Femur (tissue), 1 donor: Measurements from ENCODE around the gene P2RY2.
"Not testable (repeated sequence)": the region's sequence is repeated elsewhere in the genome, so short reads cannot be mapped to it uniquely, and the experiment has no call there.

Experiments
- DNase-seq: peaks from one replicate; pipeline ENCODE4 v3.0.0-alpha.2; 2017

The P2RY2 gene

DNA sequence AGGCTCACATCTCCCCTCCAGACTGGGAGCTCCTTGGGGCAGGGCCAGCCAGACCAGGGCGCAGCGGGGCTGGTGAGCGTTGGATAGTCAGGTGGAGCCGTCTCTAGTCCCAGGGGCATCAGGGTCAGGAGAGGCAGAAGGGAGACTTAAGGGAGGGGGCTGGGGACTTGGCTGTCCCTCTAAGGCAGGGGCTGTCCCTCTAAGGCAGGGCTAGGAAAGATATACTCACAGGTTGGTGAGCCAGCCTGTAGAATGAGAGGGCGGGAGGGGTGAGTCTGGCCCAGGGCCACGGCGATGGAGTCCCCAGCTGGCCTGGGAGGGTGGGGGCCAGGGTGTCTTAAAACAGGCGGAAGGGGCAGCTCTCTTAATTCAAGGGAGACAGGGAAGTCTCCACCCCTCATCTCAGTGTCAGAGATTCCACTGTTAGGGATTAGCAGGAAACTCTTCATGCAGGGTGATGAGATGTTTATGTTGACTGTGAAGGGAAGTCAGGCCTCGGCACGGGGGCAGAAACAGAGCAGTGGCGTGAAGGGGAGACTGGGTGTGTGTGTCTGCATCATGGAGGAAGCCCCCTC, 11.3 kb downstream of the P2RY2 start:
- peak; percentile 25 for DNase-seq

GRCh38 chr11:73229896-73230875, 12.1 kb downstream of the P2RY2 start:
- DNase-seq = peak; percentile 12

DNA sequence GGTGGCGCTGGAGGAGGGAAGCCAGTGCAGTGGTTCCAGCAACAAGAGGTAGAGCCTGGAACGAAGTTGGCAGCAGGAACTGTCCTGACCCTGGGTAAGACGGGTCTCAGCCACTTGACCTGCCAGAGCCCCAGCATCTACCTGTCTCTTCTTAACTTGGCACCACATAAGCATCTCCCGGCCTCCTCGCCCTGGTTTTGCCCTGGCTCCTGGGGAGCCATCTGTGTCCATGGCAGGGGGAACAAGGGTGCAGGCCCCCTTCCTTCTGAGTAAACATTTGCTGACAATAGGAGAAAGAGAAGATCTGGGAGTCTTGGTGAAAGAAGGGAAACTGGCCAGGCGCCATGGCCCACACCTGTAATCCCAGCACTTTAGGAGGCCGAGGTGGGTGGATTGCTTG, 12.8 kb downstream of the P2RY2 start:
- DNase-seq = peak; percentile 6

GRCh38 chr11:73232487-73232886, 14.4 kb downstream of the P2RY2 start:
- not testable (repeated sequence) for DNase-seq

DNA sequence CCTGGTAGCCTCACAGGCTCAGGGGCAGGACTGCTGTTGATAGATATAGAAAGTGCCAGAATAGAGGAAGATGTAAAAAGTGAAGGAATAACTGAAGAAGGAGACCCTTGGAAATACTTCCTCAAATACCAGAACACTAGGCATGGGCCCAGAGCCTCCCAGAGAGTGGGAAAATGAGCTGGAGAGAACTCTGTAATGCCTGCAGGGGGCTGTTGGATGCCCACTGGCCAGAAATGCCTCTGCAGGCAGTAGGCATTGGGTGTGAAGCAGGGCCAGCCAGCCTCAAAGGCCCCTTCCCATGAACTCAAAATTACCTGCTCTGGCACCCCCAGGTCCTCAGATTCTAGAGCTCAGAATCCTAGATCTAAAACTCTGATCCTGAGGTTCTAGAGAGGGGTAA, 15.1 kb downstream of the P2RY2 start:
- no peak for DNase-seq

DNA sequence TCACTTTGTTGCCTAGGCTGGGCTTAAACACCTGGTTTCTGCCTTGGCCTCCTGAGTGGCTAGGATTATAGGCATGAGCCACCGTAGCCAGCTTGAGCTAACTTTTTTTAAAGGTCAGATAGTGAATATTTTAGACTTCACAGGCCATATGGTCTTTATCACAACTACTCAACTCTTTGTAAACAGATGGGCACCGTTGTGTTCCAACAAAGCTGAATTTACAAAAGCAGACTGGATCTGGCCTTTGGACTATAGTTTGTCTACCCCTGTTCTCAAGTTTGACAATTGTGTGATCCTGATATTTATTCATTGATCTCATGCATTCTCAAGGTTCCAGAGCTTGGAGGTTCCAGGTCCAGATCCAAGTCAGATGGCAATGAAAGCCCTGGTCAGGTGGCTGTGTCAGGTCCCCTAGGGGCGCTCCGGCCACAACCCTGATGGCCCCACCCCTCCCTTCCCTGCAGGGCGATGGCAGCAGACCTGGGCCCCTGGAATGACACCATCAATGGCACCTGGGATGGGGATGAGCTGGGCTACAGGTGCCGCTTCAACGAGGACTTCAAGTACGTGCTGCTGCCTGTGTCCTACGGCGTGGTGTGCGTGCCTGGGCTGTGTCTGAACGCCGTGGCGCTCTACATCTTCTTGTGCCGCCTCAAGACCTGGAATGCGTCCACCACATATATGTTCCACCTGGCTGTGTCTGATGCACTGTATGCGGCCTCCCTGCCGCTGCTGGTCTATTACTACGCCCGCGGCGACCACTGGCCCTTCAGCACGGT, 15.8 kb downstream of the P2RY2 start:
- no peak for DNase-seq

- DNase-seq = peak; percentile 12
Observed at GRCh38 chr11:73234471-73235181, 16.5 kb downstream of the P2RY2 start.

DNA sequence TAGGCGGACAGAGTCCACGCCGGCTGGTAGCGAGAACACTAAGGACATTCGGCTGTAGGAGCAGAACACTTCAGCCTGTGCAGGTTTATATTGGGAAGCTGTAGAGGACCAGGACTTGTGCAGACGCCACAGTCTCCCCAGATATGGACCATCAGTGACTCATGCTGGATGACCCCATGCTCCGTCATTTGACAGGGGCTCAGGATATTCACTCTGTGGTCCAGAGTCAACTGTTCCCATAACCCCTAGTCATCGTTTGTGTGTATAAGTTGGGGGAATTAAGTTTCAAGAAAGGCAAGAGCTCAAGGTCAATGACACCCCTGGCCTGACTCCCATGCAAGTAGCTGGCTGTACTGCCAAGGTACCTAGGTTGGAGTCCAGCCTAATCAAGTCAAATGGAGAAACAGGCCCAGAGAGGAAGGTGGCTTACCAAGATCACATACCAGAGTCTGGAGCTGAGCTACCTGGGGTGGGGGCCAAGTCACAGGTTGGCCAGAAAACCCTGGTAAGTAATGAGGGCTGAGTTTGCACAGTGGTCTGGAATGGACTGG, 17.2 kb downstream of the P2RY2 start:
- DNase-seq = no peak

- peak; percentile 12 for DNase-seq
Observed at GRCh38 chr11:73236205-73236765, 18.2 kb downstream of the P2RY2 start.

GRCh38 chr11:73236854-73237253, 18.8 kb downstream of the P2RY2 start:
- peak; percentile 27 for DNase-seq

- DNase-seq = peak; percentile 42
Observed at GRCh38 chr11:73237471-73238290, 19.6 kb downstream of the P2RY2 start.

- peak; percentile 14 for DNase-seq
Observed at GRCh38 chr11:73239111-73239521, 21.0 kb downstream of the P2RY2 start.

- peak; percentile 8 for DNase-seq
Observed at GRCh38 chr11:73239571-73240189, 21.6 kb downstream of the P2RY2 start.

DNA sequence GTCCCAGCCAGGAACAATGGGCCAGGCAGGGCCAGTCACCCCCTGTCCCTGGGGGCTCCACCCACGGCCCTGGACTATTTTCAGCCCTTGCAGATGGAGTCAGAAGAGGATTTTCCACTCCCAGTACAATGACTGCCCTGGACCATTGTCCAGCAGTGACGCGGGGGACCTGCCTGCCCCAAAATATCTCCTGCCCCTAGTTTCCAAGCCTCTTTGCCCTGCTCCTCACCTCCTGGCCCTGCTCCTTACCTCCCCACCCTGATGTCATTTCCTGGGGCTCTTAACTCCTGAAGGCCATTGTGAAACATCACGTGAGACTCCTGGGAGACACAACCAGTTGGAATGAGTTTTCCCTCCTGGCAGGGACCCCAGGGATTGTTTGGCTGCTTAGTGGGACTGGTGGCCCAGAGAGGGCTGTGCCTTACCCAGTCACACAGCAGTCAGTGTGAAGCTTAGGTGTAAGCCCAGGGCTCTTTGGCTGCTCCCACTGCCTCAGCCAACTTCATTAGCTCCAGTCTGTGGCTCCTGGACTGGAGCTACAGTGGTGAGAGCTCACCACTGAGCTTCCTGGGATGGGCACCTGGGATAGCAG, 22.2 kb downstream of the P2RY2 start:
- peak; percentile 15 for DNase-seq

- no peak for DNase-seq
Observed at GRCh38 chr11:73241300-73241699, 23.2 kb downstream of the P2RY2 start.

- DNase-seq = peak; percentile 82
Observed at GRCh38 chr11:73242251-73243092, 24.4 kb downstream of the P2RY2 start.

DNA sequence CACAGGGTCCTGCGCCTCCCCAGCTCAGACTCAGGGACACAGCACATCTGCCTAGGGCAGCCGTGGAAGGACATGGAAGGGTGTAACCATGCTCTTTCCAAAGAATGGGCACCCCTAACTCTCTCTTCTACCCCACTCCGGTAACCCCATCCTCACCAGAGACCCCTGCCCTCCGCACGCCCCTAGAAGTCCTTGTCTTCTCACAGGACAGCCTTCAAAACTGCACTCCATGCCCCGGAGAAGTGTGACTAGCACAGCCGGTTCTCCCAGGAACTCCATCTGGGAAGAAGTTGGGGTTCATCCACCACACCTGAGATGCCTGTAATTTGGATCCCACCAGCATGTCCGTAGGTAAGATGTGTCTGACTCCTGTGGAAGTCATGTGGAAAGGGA, 25.0 kb downstream of the P2RY2 start:
- peak; percentile 7 for DNase-seq

DNA sequence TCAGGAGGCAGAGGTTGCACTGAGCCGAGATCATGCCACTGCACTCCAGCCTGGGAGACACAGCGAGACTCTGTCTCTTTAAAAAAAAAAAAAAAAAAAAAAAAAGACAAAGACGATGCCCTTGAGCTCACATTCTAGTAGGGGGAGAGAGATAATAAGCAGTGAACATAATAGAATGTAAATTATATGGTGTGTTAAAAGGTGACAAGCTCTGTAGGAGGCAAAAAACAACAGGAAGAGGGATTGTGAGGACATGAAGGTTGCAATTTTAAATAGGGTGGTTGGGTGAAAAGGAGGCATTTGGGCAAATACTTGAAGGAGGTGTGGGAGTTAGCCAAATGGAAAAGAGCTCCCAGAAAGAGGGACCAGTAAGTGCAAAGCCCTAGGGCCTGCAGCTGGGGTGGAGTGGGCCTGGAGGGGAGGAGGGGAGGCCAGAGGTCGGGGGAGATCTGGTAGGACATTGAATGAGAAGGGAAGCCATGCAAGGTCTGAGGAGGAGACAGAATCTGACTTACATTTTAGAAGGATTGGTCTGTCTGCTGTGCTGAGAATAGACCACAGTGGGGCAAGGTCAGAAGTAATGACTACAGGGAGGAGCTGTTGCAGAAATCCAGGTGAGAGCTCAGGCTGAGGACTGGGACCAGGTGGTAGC, 26.6 kb downstream of the P2RY2 start:
- peak; percentile 10 for DNase-seq

GRCh38 chr11:73245461-73245860, 27.4 kb downstream of the P2RY2 start:
- DNase-seq = peak; percentile 9
